Embryonic facial prominence (tissue), 1 donor: ENCODE results near the gene STARD9.
"Not testable (repeated sequence)": the region's sequence is repeated elsewhere in the genome, so short reads cannot be mapped to it uniquely, and the experiment has no call there.

Source experiments
- DNase-seq: peaks from one replicate; pipeline ENCODE4 v3.0.0-alpha.2; 2016; ENCODE audit errors: extremely low spot score

Gene STARD9

DNA sequence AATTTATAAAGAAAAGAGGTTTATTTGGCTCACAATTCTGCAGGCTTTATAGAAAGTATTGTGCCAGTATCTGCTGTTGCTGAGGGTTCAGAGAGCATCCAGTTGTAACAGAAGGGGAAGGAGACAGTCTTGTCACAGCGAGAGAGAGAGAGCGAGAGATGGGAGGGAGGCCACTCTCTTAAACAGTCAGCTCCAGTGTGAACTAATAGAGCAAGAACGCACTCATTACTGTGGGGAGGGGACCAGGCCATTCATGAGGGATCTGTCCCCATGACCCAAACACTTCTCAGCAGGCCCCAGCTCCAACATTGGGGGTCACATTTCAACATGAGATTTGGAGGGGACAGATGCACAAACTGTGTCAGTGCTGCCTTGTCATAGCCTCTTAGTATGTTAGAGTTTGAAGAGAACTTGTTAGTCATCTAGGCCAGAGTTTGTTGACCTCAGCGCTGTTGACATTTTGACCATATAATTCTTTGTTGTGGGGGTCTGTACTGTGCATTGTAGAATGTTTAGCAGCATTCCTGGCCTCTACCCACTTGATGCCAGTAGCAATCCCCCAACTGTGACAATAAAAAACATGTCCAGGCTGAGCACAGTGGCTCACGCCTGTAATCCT is 15.3 kb downstream of the STARD9 start:
- no peak for DNase-seq

DNA sequence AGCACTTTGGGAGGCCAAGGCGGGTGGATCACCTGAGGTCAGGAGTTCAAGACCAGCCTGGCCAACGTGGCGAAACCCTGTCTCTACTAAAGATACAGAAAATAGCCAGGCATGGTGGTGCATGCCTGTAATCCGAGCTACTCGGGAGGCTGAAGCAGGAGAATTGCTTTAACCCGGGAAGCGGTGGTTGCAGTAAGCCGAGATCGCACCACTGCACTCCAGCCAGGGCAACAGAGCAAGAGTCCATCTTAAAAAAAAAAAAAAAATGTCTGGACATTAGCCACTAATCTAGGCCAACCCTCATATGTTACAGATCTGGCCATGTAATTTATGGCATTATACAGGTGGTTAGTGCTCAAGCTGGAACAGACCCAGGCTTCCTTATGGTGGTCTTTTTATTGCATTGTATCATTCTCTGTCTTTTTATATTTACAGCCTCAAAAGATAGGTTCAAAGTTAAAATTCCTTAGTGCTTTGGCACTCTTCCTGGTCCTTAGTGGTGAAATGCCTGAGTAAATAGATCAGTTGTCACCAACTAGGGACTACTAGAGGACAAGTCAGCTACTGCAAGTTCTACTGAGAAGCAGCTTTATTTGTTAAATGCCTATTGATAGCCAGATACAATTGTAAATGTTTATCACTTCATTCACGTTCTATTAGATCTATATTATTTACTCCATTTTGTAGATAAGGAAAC is 16.0 kb downstream of the STARD9 start:
- no peak for DNase-seq

DNA sequence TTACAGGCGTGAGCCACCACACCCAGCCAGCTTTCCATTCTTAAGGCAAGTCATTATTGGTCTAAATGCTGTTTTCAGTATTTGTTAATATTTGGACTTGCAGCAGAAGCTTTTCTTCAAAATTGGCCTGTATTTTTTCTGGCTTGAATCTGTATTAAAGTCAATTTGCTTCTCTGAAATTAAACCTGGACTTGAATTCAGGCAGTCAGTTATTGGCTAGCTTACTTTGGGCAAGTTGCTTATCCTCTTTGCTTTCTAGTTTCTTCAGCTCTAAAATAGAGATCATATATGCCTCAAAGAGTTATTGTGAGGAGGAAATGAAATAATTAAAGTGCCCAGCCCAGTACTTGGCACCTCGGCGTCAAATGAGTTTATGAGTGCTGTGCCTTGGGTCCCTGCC is 17.3 kb downstream of the STARD9 start:
- no peak for DNase-seq

DNA sequence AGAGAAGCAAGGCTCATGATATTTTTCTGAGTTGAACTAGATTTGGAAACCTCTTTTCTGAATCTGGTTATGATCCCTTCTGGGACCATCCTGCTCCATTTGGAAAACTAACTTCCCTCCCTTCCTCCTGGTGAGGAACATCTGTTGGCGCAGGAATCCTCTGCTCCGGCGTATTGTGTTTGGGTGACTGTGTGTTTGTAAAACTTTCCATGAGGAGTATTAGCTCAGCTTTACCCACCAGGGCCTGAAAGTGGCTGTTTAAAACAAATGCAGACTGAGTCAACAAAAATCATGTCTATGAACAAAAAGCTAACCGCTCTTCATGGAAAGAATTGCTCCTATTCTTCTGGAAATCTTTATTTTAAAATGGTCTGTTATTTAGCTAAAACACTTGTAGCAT is 17.7 kb downstream of the STARD9 start:
- DNase-seq = no peak

DNA sequence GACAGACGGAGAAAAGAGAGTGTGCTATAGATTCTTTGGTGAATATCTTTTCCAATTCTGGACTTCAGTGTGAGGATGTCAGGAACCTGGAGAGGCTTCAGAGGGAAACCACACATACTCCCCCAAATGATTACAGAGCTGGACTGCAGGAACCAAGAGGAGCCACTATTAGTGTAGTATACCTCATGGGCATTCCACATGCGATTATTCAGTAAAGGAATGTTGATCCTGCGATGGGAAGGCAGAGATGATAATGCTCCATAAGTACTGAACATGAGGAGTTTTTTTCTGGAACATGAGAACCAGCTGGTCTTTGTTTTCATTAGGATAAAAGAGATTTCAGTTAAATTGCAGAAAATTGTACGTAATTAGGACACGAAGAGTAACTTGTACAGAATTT is 18.7 kb downstream of the STARD9 start:
- DNase-seq = no peak

DNA sequence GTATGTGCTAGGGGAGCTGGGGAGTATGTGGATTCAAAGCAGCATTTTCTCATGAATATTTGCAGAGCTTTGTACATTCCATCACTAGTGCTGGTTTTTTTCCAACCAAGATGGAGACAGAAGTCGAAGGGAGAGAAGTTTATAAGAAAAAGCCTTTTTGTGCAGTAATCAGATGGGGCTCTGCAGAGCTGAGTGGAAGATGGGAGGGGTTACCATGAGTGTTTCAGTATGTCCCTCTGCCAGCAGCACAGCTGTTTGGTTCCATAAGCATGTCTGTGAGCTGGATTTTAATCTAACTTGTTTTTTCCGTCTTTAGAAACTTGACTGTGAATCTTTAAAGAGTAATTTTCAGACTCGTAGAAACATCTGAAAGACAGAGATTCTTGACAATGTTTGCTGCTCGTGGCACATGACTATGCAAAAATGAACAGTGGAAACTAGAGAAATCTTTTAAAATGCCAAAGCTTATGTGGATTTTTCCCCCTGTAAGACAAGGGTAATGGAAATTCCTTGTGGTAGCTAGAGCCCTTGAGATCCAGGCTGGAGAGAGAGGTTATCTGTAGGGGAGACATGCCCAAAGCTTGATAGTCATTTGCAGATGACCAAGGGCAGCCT is 20.3 kb downstream of the STARD9 start:
- peak; percentile 41 for DNase-seq

DNA sequence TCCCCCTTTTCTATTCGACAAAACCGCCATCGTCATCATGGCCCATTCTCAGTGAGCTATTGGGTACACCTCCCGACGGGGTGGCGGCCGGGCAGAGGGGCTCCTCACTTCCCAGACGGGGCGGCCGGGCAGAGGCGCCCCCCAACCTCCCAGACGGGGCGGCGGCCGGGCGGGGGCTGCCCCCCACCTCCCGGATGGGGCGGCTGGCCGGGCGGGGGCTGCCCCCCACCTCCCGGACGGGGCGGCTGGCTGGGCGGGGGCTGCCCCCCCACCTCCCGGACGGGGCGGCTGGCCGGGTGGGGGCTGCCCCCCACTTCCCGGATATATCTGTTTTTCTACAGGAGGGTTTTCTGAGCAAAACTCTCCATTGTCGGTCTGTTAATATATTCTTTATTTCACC is 25.9 kb downstream of the STARD9 start:
- DNase-seq = not testable (repeated sequence)

DNA sequence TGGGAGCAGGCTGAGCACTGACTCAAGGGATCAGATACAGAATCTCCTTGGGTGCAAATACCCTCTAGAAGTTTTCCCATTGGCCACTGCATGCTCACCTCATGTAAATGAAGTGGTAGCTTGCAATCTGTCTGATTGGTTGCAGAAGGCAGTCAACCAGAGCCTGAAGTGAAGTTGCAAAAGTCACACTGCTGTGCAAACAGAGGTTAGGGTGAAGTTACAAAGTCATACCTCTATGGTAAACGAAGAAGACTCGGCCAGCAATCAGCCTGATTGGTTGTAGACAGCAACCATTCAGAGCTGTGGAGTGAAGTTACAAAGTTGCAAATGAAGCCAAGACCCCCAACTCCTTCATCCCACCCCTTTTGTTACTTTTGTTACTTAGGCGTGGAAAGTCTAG is 27.1 kb downstream of the STARD9 start:
- no peak for DNase-seq

DNA sequence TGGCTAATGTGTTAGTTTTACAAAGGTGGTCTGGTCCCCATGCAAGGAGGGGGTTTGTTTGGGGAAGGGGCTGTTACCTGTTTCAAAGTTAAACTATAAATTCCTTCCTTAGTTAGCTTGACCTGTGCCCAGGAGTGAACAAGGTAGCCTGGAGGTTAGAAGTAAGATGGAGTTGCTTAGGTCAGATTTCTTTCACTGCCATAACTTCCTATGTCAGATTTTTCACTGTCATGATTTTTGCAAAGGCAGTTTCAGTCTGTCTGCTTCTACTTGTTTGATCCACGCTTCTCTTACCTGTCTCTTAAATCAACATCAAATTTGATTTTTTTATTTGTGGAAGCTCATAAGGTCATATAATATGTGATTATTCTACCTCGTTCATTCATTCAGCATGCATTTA is 28.6 kb downstream of the STARD9 start:
- DNase-seq = no peak

DNA sequence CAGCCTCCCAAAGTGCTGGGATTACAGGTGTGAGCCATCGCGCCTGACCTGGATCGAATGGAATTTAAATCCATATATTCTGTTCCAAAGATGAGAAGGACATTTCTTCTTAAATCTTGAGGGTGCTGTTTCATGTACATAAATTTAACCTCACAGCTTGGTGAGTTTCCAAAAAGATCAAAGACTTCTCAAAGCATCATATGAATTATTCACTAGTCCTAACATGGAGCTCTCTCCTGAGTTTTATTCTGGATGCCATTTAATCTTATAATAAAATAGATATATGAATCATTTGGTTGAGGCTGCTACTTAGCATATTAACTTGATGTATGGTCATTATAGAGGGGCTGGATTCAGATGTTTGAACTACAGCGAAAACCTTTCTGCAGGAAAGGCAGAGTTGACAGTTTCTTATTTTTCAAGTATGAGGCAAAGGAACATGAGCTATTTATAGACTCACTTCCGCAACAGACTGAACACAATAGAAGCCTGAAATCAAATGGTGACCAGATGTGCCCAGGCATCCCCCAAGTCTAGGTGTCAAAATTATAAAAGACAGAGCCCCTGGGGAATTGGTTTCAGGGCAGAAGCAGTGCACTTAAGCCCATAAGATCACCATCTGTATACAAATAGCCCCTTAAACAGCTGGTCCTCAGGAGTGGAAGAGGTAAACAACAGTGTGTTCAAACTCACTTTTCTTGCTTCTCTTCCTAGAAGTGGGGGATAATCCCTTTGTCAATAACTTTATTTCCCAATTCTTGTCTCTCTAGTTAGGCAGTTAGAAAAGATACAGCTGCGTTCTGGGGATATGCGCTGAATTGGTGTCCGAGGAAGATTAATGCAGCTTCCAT is 29.7 kb downstream of the STARD9 start:
- DNase-seq = peak; percentile 47

DNA sequence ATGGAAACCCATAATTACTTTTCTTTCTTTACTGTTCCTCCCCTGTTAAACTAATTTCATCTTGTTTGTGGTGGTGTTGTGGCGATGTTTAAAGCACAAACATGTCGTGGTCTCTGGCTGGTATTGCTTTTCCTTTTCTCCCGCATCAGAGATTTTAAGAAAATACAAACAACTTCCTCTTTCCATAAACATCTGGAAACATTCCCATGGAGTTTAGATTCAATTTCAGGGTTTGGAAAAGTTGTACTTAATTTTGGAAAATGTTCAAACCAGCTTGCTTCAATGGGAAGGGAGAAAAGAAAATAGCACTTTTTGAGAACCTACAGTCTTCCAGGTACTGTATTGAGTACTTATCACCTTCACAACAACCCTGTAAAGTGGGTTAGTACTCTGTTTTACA is 30.4 kb downstream of the STARD9 start:
- peak; percentile 36 for DNase-seq

DNA sequence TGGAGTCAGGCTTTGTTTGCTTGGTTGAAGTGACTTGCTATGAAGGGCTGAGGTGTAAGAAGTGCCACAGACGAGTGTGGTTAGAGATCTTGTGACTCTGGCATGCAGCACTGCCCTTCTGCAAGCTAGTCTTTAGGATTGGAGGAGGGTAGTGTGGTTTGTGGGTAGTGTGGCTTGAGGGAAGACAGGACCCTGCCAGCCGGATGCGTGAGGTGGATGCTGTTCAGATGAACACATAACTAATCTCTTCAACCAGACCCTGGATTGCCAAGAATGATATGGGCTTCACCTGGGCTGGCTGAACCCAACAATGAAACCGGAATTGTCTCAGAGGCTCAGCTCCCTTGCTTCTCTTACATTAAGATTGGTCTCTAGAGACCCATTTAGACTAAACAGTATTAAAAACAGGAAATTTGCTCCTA is 32.7 kb downstream of the STARD9 start:
- no peak for DNase-seq

DNA sequence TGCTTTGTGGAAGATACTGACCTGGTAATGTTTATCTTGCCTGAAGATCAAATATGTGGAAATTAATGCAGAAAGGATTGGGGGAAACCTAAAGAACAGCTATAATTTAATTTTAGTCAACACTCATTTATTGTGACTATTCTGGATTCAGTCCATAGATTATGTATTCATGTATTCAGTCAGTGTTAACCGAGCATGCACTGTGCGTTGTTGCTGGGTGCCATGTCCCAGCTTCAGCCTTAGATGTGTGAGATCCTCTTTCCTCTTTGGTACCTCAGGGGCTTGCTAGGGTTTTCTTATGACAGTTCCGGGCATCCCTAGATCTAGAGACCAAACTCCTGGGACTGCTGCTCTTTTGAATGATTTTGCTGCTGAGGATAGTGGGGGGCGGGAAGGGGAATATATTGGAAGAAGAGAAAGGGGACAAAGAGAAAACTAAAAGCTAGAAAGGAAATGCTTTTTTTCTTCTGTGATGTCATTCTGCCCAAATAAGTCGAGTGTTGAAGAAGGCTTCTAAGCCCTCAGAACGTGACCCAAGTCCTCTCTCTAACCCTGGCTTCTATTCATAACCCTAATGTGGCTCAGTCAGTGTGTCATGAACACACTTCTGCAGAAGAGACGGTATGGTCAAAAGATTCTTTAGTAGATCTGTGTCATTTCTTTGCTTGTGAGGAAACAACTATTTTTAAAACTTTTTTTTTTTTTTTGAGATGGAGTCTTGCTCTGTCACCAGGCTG is 33.5 kb downstream of the STARD9 start:
- DNase-seq = no peak

DNA sequence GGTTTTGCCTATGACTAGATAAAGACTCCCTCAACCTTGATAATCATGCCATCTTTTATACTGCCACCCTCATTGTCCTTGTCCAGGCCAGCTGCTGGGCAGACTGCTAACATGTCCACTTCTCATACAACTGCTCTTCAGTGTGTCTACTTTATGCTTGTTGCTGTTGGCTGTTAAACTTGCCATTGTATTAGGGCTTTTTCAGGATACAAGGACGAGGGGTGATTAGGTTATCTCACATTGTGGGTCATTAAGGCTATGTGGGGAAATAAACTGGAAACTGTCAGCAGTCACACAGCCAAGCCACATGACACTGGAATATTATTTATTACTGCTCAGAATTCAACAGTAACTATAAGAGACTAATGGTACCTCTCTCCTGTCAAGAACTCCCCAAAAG is 36.1 kb downstream of the STARD9 start:
- no peak for DNase-seq

DNA sequence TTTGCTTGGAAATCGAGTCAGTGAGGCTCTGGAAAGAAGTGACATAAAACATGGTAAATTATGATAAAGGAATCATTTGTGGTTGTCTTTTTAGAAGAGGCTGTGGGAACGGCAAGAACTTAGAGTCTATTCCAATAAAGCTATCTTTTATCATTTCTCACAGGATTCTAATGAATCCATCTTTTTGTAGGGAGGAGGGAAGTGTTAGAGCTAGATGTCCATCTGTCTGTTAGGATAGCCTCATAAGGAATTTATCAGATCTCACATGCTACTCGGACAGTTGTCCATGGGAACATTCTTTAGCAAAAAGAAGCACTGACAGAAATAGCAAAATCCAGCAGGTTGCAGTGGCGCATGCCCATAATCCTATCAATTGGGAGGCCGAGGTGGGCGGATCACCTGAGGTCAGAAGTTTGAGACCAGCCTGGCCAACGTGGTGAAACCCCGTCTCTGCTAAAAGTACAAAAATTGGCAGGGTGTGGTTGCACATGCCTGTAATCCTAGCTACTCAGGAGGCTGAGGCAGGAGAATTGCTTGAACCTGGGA is 37.0 kb downstream of the STARD9 start:
- no peak for DNase-seq

DNA sequence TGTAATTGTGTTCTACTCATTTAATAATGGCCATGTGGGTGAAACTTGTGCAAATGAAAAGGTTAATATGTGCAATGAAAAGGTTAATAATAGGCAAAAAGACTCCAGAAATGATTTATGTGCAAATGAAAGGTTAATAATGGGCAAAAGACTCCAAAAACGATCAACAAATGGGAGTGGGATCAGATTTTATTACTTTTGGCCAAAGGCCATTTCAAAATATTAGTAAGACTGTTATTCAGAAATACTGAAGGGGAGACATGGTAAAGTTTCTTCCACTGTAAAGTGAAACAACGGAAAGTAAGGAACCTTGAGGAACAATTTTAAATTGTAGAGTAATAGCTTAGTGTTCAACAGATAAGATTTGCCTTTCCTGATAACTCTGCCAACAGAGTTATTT is 40.7 kb downstream of the STARD9 start:
- no peak for DNase-seq

DNA sequence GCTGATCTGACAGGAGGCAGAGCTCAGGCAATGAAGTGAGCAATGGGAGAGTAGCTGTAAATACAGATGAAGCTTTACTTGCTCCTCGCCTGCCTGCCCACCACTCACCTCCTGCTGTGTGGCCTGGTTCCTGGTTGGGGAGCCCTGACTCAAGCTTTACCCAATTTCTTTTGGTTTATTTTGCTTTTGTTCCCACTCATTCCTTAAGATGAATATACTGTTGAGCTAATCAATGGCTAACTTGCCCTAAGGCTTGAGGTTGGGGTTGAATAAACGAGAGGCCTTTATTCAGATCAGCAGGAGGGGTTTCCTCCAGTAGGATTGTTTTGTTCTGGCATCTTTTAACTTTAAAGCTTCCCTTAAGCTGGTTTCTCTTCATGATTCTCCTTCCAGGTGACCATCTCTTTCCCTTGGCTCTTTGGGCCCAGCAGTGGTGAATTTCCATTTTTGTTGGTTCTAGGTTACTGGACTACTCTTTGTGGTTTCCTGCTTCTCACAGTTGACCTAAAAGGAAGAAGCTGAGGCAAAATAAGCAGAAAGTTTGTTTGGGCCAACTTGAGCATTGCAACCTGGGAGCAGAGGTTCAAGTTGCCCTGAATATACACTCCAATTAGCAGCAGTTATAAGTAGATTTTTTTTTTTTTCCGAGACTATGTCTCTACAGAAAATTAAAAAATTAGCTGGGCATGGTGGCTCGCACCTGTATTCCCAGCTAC is 44.4 kb downstream of the STARD9 start:
- DNase-seq = no peak

DNA sequence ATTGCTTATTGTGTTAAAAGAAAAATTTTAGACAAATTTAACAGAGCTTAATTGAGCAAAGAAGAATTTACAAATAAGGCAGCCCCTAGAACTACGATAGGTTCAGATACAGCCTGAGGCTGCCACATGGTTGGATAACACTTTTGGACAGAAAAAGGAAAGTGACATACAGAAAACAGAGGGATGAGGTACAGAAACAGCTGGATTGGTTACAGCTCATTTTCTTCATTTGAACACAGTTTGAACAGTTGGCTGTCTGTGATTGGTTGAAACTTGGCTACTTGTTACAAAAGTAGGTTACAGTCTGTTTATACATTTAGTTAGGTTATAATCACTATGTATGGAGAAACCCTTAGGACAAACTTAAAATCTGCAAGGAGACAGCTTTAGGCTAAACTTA is 46.0 kb downstream of the STARD9 start:
- no peak for DNase-seq

DNA sequence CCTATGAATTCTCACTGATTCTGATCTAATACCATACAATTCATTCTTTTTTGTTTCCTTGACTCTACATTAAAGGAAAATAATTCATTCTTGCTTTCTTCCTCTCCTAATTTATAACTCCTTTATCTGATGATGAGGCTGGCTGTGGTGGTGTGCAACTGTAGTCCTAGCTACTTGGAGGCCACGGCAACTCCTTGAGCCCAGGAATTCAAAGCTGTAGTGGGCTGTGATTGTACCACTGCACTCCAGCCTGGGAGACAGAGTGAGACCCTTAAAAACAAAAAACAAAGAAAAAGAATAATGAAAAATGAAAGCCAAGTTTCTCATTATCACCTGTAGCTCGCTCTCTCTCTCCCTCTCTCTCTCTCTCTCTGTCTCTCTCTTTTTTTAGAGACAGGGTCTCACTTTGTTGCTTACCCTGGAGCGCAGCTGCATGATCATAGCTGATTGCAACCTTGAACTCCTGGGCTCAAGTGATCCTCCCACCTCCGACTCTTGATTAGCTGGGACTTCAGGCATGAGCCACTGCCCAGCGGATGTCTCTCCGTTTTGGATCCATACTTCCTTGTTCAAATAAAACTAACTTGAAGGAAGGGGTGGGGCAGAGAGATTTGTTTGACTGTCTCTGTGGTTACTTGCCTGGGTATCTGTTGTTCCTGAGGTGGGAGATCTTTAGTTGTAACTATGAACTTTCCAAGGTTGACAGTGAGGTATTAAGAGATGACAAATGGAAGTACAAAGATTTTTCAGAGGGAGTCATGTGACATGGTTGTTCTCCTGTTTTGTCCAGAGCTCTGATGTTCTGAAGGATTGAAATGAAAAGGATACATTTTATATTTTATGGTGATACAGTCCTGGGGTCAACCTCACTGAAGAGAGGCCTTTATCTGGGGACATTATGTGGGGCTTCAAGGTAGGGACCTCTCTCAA is 46.9 kb downstream of the STARD9 start:
- no peak for DNase-seq

DNA sequence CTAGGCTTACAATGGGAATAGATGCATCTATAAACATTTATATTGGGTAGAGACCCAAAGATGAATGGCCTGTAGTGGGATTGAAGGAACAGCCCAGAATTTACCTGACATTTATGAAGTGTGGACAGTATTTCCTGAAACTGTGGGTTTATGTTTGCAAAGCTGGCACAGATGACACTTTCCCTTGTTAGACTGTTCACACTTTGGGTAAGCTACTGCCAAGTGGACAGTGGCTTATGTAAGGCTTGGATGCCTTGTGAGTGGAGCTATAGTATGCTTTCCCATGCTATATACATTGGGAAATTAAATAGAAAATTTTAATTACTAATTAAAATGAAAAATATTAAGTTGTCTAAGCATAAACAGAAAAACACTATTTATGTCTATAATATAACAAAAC is 48.5 kb downstream of the STARD9 start:
- no peak for DNase-seq
